NCI-H1694 treated with DMSO at 0.1 percent for 48 hours (cell line): ENCODE data around the gene CPOX.

Experiments
- DNase-seq: peaks from one replicate; lab custom pipeline; 2025; lab: John Stamatoyannopoulos, UW

CPOX gene

DNA sequence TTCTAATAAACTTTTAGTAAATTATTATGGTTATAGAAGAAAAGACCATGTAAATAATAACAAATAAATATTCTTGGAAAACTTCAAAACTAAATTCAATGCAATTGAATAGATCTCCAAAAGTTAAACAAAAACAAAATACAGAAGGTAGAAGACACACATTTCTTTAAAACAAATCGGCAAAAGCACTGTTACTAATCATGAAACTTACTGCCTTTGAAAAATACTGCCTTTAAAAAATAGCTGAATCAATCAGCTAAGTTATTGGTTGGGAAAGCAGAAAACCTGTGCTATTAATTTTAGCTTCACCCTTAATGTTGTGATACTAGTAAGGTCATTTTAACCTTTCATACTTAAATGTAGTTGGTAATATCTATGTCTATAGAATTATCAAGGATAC, 58.7 kb downstream of the CPOX start:
- no peak for DNase-seq

DNA sequence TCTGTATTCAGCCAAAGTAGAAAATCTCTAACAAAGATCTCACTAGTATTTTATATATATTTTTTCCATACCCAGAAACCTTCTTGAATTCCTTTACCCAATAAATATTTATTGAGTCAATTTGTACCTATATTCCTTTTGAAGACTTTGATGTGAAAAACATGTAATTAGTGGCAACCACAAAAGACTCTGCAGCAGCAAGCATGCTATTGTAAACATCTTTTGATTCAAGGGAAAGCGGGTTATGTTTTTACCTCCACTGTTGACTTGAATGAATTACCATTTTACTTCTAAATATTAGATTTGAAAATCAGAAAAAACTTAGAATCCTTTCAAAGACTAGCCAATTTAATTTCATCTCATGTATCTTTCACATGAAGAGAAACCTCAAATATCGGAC, 59.2 kb downstream of the CPOX start:
- DNase-seq = no peak

DNA sequence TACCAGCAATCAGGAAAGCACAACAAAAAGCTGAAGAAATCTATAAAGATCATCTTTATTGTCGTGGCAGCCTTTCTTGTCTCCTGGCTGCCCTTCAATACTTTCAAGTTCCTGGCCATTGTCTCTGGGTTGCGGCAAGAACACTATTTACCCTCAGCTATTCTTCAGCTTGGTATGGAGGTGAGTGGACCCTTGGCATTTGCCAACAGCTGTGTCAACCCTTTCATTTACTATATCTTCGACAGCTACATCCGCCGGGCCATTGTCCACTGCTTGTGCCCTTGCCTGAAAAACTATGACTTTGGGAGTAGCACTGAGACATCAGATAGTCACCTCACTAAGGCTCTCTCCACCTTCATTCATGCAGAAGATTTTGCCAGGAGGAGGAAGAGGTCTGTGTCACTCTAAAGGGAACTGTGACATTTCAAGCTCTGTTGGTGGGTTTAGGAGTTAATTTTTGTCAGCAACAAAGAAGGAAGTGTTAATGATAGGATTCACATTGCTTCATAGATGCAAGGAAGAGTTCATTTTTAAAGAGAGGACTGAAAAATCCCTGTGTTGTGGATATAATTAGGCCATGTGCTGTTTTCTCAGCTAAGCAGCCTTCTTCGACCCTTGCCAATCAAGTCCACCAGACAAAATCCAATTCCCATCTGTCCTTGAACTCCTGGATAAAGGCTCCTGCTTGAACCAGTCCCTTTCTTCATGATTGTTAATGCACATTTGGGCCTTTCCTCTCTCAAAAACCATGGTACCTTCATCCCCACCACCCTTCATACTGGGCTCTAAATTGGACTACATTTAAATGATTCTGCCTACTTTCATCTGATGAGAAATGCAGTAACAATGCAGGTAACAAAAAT, 60.5 kb downstream of the CPOX start:
- DNase-seq = no peak

DNA sequence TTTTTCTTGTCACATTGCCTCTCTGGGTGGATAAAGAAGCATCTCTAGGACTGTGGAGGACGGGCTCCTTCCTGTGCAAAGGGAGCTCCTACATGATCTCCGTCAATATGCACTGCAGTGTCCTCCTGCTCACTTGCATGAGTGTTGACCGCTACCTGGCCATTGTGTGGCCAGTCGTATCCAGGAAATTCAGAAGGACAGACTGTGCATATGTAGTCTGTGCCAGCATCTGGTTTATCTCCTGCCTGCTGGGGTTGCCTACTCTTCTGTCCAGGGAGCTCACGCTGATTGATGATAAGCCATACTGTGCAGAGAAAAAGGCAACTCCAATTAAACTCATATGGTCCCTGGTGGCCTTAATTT, 61.2 kb downstream of the CPOX start:
- DNase-seq = no peak

DNA sequence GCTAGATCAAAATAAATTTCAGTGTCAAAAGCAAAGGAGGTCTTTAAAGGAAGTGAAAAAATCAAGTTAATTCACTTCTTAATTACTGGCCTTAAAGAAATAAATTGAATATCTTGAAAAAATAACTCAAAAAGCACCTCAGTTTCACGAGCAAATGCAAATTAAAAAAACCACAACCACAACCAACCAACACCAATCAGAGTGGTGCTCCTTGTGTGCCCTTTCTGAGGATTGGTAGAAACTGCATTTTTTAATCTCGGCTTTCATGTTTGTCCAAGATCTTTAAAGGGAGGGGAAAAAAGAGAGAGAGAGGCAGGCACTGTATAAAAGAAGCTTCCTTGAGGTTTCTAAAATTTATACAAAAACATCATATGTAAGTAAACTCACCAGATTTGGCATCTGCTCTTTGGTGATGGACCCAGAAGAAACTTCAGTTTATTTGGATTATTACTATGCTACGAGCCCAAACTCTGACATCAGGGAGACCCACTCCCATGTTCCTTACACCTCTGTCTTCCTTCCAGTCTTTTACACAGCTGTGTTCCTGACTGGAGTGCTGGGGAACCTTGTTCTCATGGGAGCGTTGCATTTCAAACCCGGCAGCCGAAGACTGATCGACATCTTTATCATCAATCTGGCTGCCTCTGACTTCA, 61.7 kb downstream of the CPOX start, which contains the start of gene GPR15:
Gene GPR15 (plus strand): TSS at position 357 of the 653 bp plus-strand sequence. CDS start 56 bp downstream, at position 413.
- DNase-seq = no peak

DNA sequence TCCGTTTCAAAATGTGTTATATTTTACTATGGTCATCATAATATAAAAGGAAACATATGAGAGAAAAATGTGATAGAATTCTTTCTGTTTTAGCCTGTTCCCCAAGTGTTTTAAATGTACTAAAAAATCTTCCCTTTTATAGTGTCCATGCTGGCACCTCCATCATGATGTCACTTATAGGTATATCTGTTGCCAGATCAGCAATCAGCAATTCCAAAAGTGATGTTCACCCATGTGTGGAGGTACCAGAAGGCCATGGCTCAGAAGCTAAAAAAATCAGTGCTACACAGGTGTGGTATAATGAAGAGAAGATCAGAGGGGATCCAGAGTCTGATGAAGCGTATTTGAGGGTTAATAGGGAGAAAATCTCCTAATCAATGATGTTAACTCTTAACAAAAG, 62.7 kb downstream of the CPOX start:
- DNase-seq = no peak

DNA sequence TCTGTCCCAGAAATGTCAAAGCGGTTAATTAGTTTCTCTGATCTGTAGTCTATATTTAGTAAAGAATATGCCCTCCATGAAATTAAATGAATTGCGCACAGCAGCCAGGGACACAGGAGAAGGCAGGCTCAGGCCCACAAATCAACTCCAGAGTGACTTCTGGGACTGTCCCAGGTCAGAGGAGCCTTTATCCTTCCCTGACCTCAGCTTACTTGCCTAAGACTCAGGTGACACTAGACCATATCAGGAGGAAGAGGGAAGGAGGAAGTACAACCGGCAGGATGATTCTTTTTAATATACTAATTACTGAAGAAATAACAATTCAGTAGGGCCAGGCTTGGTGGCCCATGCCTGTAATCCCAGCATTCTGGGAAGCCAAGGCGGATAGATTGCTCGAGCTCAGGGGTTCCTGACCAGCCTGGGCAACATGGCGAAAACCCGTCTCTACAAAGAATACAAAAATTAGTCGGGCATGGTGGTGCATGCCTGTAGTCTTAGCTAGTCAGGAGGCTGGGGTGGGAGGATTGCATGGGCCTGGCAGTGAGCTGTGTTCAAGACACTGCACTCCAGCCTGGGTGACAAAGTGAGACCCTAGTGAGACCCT, 63.5 kb downstream of the CPOX start:
- DNase-seq = no peak
